SU-DHL-6 (cell line): ENCODE results near the gene SESN1.

Experiments used
- H2AFZ ChIP-seq: fragments of 200-600 bp; sonication (generic); 2 replicates; pipeline ENCODE4 v1.6.1; 2014; ENCODE audit warnings: low read depth, mild to moderate bottlenecking, moderate library complexity, mixed read lengths, antibody characterized with exemption, low read length; ENCODE audit not compliant: severe bottlenecking
- H3F3A ChIP-seq: fragments of 200-600 bp; shearing (Covaris generic); 2 replicates; pipeline ENCODE4 v1.6.0; 2016; ENCODE audit warnings: antibody characterized with exemption, mild to moderate bottlenecking; ENCODE audit not compliant: insufficient read depth
- H3K27ac ChIP-seq: fragments of 200-600 bp; sonication (generic); 2 replicates; pipeline ENCODE4 v1.5.1; 2016; ENCODE audit warnings: low read depth, mild to moderate bottlenecking, low read length, moderate library complexity, mixed read lengths
- H3K27me3 ChIP-seq: fragments of 200-600 bp; sonication (generic), shearing (Covaris generic); 2 replicates; pipeline ENCODE4 v1.6.0; 2014; ENCODE audit warnings: mild to moderate bottlenecking, low read length
- H3K36me3 ChIP-seq: fragments of 200-600 bp; sonication (generic); 2 replicates; pipeline ENCODE4 v1.6.1; 2014; ENCODE audit warnings: mild to moderate bottlenecking, low read length, mixed read lengths
- H3K4me2 ChIP-seq: fragments of 300-600, 200-600 bp; shearing (Covaris generic), sonication (generic); 2 replicates; pipeline ENCODE4 v1.6.0; 2014; ENCODE audit warnings: low read length, low read depth, mild to moderate bottlenecking; ENCODE audit not compliant: poor library complexity, severe bottlenecking
- H3K4me3 ChIP-seq: fragments of 200-600 bp; sonication (generic); 2 replicates; pipeline ENCODE4 v1.5.1; 2014; ENCODE audit warnings: antibody characterized with exemption, low read length, mild to moderate bottlenecking, mixed read lengths; ENCODE audit not compliant: insufficient read depth, poor library complexity, severe bottlenecking
- H3K79me2 ChIP-seq: fragments of 200-600 bp; sonication (generic); 2 replicates; pipeline ENCODE4 v1.6.1; 2014; ENCODE audit warnings: mild to moderate bottlenecking, low read length, moderate library complexity; ENCODE audit not compliant: insufficient read depth
- H3K9ac ChIP-seq: fragments of 200-600 bp; sonication (generic); 2 replicates; pipeline ENCODE4 v1.7.0; 2014; ENCODE audit warnings: mild to moderate bottlenecking, low read length
- H3K9me2 ChIP-seq: fragments of 200-600 bp; sonication (generic); replicated peaks from 2 replicates; pipeline ENCODE4 v1.6.1; 2014; ENCODE audit warnings: low read length; ENCODE audit not compliant: insufficient read depth
- H3K9me3 ChIP-seq: fragments of 200-600 bp; sonication (generic); 2 replicates; pipeline ENCODE4 v1.6.1; 2014; ENCODE audit warnings: low read length, mixed read lengths; ENCODE audit not compliant: insufficient read depth
- H4K20me1 ChIP-seq: fragments of 200-600 bp; sonication (generic); 2 replicates; pipeline ENCODE4 v1.6.1; 2014; ENCODE audit warnings: low read depth, mild to moderate bottlenecking, antibody characterized with exemption, low read length, moderate library complexity, mixed read lengths
- CTCF ChIP-seq: fragments of 200-600 bp; sonication (generic); IDR thresholded peaks from one replicate; pipeline ENCODE4 v1.5.1; 2017; ENCODE audit warnings: antibody characterized with exemption, mild to moderate bottlenecking, low read length, moderate library complexity; ENCODE audit not compliant: insufficient read depth, poor library complexity, severe bottlenecking
- EZH2phosphoT487 ChIP-seq: fragments of 200-600 bp; sonication (generic), shearing (Covaris generic); conservative IDR thresholded peaks from 2 replicates; pipeline ENCODE4 v1.6.1; 2018; ENCODE audit warnings: mild to moderate bottlenecking, antibody characterized with exemption, low read length, moderate library complexity, mixed read lengths

SESN1 gene

GRCh38 chr6:109045493-109045892, 49.2 kb downstream of the SESN1 start:
- no peaks in the 10 kb centered on the region for H3F3A ChIP-seq

DNA sequence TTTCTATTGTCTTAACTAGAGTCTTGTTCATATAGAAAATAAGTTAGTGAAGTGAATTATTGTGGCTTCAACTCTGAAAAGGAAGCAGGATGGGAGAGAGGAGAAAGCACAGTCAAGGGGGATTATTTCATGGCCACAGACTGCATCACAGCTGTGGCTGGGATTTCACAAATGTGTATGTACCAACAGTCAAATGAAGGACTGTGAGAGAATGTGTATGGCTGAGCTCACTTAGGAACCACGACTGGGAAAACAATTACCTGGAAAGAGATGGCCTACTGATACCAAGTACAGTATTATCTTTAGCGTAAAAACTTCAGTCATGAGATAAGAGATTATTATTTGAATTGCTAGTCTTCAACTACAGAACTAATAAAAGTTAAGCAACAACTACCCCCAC, 54.9 kb downstream of the SESN1 start:
- no peak overlapping the region for H3K4me2 ChIP-seq

More at GRCh38 chr6:109045493-109045892, 49.2 kb downstream of the SESN1 start:
- H3K9me3 ChIP-seq: 0 out of 2 replicates have a peak, but pooled peaks cover 5% of the 10 kb centered on the region
- H3K4me2 ChIP-seq: no peak overlapping the region
- H2AFZ ChIP-seq: no peak overlapping the region
- no peak overlapping the region for H3K9ac ChIP-seq
- no peak overlapping the region for H3K4me3 ChIP-seq
- no peaks in the 10 kb centered on the region for H3K9me2 ChIP-seq
- H3K27me3 ChIP-seq: no peaks in the 10 kb centered on the region
- H3K79me2 ChIP-seq: no peaks in the 10 kb centered on the region
- no peaks in the 10 kb centered on the region for H3K36me3 ChIP-seq
- no peaks in the 10 kb centered on the region for H4K20me1 ChIP-seq
- TF ChIP-seq EZH2phosphoT487 (no peak), CTCF (no peak)
- H3K27ac ChIP-seq: no peak overlapping the region

GRCh38 chr6:109038837-109039398, 55.7 kb downstream of the SESN1 start:
- H3K27ac ChIP-seq: no peak overlapping the region

More for the DNA sequence above, 54.9 kb downstream of the SESN1 start:
- H3K9me3 ChIP-seq: no peaks in the 10 kb centered on the region
- no peak overlapping the region for H3K27ac ChIP-seq
- H3K9me2 ChIP-seq: no peaks in the 10 kb centered on the region
- no peaks in the 10 kb centered on the region for H3K27me3 ChIP-seq
- no peak overlapping the region for H3K9ac ChIP-seq
- TF ChIP-seq CTCF (no peak), EZH2phosphoT487 (no peak)
- H3K4me3 ChIP-seq: no peak overlapping the region
- no peak overlapping the region for H2AFZ ChIP-seq
- no peaks in the 10 kb centered on the region for H4K20me1 ChIP-seq
- no peaks in the 10 kb centered on the region for H3K36me3 ChIP-seq
- H3K79me2 ChIP-seq: no peaks in the 10 kb centered on the region
- no peaks in the 10 kb centered on the region for H3F3A ChIP-seq

More at GRCh38 chr6:109038837-109039398, 55.7 kb downstream of the SESN1 start:
- TF ChIP-seq EZH2phosphoT487 (no peak), CTCF (no peak)
- H3K79me2 ChIP-seq: no peaks in the 10 kb centered on the region
- no peak overlapping the region for H2AFZ ChIP-seq
- H3K9me3 ChIP-seq: no peaks in the 10 kb centered on the region
- no peaks in the 10 kb centered on the region for H3K36me3 ChIP-seq
- no peaks in the 10 kb centered on the region for H3K9me2 ChIP-seq
- H3K9ac ChIP-seq: no peak overlapping the region
- H3K4me3 ChIP-seq: no peak overlapping the region
- no peaks in the 10 kb centered on the region for H3F3A ChIP-seq
- H4K20me1 ChIP-seq: no peaks in the 10 kb centered on the region
- no peaks in the 10 kb centered on the region for H3K27me3 ChIP-seq
- no peak overlapping the region for H3K4me2 ChIP-seq
